Activated T-helper 1 cell treated with Interleukin-2 at 50 U/mL for 16 hours (primary cell): ENCODE data around the gene ZNF135.

Experiments
- DNase-seq: peaks from one replicate; pipeline ENCODE4 v3.0.0-alpha.2; 2020; ENCODE audit warnings: low read depth

Gene ZNF135

DNA sequence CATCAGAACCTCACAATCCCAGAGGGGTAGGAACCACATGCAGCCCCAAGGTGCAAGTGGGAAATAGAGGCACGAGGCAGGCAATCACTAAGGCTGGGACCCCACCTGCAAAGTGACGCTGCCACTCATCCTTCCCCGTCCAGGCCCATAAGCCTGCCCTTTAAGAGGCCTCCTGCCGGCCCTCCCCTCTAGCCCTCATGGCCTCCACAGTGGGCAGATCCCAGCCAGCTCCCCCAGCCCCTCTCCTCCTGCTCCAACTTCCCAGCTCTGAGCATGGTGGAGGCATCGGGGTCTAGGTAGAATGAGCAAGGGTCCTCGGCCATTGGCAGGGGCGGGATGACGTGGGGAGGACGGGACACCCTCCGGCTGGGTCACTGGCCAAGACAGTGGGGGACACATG, 36.2 kb downstream of the ZNF135 start:
- no peak for DNase-seq

DNA sequence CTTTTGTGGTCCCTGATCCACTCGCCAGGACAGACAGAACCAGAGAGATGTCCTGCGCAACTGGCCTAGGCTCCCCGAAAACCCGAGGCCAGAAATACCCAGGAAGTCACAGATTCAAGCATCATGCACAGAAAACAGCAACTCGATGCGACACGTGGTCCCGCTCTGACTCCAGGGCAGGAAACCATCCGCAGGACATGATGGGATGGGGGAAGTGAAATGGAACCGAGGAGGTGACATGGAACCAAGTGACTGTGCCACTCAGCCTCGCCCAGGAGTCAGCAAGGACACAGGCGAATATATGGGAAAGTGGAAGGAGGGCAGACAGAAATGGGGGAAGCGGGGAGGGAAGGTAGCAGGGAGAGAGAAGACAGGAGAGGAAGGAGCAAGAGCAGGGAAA, 37.8 kb downstream of the ZNF135 start:
- DNase-seq, result no peak

DNA sequence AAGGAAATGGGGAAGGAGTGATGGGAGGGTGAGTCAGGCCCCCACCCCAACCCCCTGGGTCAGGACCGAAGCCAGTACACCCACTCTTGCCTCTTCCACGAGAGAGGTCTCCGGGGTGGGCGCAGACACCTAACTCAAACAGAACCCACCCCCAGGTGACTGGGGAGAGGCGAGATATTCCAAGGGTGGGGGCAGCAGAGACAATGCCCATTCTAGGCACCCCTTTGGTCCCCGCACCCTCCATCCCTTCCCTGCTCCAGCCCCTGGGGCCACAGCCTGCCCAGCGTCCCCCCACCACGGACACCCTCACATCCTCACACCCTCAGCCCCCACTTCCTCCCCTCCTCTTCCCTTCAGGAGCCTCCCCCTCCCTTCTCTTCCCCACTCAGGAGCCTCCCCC, 38.3 kb downstream of the ZNF135 start:
- DNase-seq, result no peak

DNA sequence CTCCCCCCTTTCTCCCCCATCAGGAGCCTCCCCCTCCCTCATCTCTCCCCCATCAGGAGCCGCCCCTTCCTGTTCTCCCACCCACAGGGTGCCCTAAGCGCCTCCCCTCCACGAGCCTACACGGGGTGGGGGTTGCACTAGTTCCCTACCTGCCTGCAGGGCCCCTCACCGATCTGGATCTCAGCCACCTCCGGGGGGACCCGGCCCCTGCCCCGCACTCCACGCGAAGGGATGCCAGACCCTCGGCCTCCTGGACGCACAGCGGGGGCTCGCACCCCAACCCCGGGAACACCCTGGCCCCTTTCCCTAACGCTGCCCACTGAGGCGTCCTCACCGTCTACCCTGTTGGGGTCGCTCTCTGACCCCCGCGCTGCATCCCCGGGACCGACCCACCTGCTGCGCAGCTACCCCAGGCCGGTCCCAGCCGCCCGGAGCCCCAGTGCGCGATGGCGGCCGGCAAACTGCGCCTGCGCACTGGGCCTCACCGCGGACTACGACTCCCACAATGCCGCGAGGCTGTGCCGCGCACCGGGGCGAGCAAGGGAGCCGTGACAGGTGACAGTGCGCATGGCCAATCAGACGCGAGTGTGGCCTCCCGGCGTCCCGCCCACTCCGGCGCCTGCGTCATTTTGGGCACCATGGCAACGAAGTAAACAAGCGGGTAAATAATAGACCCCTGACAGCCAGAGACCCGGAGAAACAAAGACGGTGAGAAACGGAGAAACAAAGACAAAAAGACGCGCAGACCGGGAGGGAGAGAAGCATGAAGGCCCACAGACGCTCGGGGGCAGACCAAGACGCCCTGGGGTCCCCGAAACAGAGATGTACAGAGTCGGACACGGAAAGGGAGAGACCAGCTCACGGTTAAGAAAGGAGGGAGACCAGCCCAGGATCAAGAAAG, 38.9 kb downstream of the ZNF135 start, which contains the start of gene ZSCAN18:
Gene ZSCAN18 (minus strand): TSS at position 451 of the 901 bp plus-strand sequence. CDS start 7,964 bp downstream, outside the sequence.
- DNase-seq, result peak; percentile 90

DNA sequence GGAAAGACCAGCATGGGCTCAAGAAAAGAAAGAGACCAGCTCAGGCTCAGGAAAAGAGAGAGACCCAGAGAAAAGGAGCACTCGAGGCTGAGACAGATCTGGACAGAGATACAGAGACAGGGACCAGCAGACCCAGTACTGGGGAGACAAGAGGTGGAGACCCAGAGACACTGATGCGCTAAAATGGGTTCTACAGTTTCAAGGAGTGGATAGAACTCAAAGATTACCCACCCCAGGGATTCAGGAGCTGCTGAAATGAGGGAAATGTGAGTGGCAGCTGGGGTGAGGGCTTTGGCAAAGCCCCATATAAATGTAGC, 39.6 kb downstream of the ZNF135 start:
- no peak for DNase-seq

DNA sequence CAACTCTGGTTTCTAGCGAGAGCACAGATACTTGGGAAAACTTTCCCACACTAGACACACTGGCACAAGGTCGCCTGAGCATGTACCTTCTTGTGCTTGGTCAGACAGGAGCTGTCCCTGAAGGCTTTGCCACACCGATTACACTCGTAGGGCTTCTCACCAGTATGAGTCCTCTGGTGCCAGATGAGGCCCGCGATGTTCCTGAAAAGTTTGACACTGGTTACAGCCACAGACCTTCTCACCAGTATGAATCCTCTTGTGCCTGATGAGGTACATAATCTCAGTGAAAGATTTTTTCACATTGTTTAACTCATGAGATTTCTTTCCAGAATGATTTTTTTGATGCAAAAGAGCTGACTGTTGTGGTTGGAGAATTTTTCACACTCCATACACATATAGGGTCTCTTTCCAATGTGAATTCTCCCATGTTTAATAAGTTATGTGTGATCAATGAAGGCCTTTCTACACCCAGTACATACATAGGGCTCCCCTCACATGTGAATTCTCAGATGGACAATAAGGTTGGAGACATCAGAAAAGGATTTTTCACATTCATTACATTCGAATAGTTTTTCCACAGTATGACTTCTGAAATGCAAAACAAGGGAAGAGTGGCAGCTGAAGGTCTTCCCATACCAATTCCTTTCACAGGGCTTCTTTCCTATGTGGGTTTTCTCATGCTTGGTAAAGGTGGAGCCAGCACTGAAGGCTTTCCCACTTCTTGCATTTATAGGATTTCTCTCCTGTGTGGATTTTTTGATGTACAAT, 48.9 kb downstream of the ZNF135 start:
- no peak for DNase-seq

DNA sequence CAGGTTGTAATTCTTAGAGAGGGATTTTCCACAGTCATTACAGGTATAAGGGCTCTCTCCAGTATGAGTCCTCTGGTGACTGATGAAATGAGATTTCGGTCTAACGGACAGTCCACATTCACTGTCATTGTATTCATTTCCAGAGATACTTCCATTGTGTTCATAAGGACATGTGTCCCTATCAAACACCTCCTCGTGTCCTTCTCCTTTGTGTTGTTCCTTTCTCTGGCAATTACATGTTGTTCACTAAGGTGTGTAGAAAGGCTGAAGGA, 49.4 kb downstream of the ZNF135 start:
- no peak for DNase-seq

DNA sequence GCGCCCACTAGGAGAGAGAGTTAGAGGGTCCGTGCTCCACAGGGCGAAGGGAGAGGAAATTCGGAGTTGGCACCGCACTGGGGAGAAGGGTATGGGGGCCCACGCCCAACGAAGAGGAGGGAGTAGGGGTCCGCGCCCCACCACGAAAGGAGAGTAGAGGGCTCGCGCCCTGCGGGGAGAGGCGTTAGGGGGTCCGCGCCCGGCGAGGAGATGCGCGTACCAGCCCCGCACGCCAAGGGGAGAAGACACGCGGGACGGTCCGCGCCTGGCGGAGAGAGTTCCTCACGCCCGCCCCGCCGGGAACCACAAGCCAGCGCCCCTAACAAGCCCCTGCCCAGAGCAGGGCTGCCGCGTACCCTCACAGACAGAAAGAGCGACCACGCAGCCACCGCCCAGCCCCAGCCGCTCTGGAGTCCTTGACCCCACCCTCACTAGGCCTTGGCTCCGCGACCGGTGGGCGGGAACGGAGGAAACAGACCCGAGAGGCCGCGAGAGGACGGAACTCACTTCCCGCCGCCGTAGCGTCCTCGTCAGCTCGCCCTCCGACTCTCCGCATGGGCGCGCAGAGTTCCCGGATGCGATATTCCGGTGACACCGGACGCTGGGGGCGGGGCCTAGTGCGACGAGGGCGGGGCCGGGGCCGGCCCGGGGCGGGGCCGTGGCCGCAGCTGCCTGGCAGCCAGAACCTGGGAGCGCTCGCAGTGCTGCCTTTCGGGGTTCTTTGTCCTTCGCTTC, 58.9 kb downstream of the ZNF135 start:
- no peak for DNase-seq

DNA sequence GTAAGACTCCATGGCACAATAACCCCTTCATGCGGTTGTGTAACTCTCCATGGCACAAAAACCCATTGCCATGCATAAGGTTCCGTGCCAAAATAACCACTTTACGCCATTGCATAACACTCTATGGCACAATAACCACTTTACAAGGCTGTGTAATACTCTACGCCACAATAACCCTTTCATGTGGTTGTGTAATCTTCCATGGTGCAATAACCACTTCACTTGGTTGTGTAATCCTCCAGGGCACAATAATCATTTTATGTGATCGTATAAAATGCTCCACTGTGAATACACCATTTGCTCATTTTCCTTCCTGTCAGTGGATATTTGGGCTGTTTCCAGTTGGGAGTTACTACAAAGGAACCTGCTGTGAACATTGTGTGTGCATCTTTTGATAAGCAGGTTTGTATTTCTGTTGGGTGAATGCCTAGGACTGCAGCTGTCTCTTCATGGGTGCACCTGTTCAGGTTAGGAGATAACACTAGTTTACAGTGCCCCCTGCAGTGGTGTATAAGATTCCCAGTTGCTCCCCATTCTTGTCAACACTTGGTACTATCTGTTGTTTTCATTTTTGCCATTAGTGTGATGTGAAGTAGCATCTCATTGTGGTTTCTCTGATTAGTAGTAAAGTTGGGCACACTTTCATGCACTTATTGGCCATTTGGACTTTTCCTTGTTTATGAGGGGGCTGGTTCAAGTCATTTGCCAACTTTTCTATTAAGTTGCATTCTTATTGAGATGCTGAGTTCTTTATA, 60.1 kb downstream of the ZNF135 start:
- DNase-seq, result no peak
